Gastroesophageal sphincter (tissue), 3 donors: ENCODE data around the gene CES3.

Source experiments
- EP300 ChIP-seq: sonication (generic); formaldehyde crosslinking; IDR thresholded peaks from one replicate; pipeline ENCODE4 v1.6.1; 2017; ENCODE audit warnings: antibody characterized with exemption, mild to moderate bottlenecking
- POLR2A ChIP-seq, 2 donors: fragments of 450-650 bp; IDR thresholded peaks; one replicate each; pipeline ENCODE4 v1.6.1; 2017; ENCODE audit warnings: antibody characterized with exemption in 2 of 2, mild to moderate bottlenecking in 2 of 2, moderate library complexity in 1 of 2
- POLR2AphosphoS5 ChIP-seq: sonication (generic); formaldehyde crosslinking; IDR thresholded peaks from one replicate; pipeline ENCODE4 v1.6.1; 2017; ENCODE audit warnings: antibody characterized with exemption
- TF ChIP-seq, protein P1 (sequence below), 4 experiments: fragments of 200-600 bp in 2 of 4; fragments of 450-650 bp in 2 of 4; sonication (generic) in 1 of 4; IDR thresholded peaks; one replicate each; pipeline ENCODE4 v1.5.1; 2017 to 2019; ENCODE audit warnings: antibody characterized with exemption in 4 of 4, mild to moderate bottlenecking in 2 of 4, moderate library complexity in 2 of 4

DNA sequence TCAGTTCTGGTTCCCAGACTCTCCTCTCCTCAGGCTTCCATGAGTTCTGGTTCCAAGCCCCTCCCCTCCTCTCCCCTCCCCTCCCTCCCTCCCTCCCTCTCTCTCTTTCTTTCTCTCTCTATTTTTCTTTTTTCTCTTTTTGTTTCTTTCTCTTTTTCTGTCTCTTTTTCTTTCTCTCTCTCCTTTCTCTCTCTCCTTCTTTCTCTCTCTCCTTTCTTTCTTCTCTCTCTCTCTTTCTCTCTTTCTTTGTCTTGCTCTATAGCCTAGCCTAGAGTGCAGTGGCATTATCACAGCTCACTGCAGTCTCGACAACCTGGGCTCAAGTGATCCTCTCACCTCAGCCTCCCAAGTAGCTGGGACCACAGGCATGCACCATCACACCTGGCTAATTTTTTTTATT, 796 bp upstream of the CES3 start:
- TF ChIP-seq, protein P1, sequence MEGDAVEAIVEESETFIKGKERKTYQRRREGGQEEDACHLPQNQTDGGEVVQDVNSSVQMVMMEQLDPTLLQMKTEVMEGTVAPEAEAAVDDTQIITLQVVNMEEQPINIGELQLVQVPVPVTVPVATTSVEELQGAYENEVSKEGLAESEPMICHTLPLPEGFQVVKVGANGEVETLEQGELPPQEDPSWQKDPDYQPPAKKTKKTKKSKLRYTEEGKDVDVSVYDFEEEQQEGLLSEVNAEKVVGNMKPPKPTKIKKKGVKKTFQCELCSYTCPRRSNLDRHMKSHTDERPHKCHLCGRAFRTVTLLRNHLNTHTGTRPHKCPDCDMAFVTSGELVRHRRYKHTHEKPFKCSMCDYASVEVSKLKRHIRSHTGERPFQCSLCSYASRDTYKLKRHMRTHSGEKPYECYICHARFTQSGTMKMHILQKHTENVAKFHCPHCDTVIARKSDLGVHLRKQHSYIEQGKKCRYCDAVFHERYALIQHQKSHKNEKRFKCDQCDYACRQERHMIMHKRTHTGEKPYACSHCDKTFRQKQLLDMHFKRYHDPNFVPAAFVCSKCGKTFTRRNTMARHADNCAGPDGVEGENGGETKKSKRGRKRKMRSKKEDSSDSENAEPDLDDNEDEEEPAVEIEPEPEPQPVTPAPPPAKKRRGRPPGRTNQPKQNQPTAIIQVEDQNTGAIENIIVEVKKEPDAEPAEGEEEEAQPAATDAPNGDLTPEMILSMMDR (IDR thresholded peaks at IDR 0.05): no peak
- TF ChIP-seq POLR2A (IDR thresholded peaks at IDR 0.05) (no peak), POLR2AphosphoS5 (no peak), EP300 (no peak)
